Calu3 (cell line): Measurements from ENCODE around the gene THEM5. TPM values are rescaled to one million over a fixed set of nuclear protein-coding genes. Genes with fewer than 3 reads are reported as not detected.
"Not testable (repeated sequence)": the region's sequence is repeated elsewhere in the genome, so short reads cannot be mapped to it uniquely, and the experiment has no call there.

ENCODE experiments used
- BruUV-seq: library from RNA; stranded (reverse); fragments of 400-500 nt; replicated peaks from 2 replicates; lab custom pipeline; 2021; lab: Mats Ljungman, UMichigan
- CTCF ChIA-PET: fragments of 300-600 bp; sonication (Branson Sonifier 250); formaldehyde crosslinking; loops from one replicate; lab custom pipeline; 2022; ENCODE audit warnings: antibody characterized with exemption; lab: Charles Lee
- DNase-seq: peaks from one replicate; pipeline ENCODE4 v3.0.0; 2022
- H3K27ac Mint-ChIP-seq: one replicate; pipeline ENCODE4 v1.8.0; 2022; ENCODE audit warnings: mixed read lengths; ENCODE audit not compliant: unreplicated experiment
- H3K27me3 Mint-ChIP-seq: one replicate; pipeline ENCODE4 v1.8.0; 2022; ENCODE audit warnings: mixed read lengths; ENCODE audit not compliant: unreplicated experiment
- H3K36me3 Mint-ChIP-seq: one replicate; pipeline ENCODE4 v1.8.0; 2022; ENCODE audit warnings: mild to moderate bottlenecking, moderate library complexity, mixed read lengths; ENCODE audit not compliant: insufficient read depth, unreplicated experiment
- H3K4me1 Mint-ChIP-seq: one replicate; pipeline ENCODE4 v1.8.0; 2022; ENCODE audit warnings: mild to moderate bottlenecking, low read depth, mixed read lengths; ENCODE audit not compliant: unreplicated experiment
- H3K4me3 Mint-ChIP-seq: one replicate; pipeline ENCODE4 v1.8.0; 2022; ENCODE audit warnings: mild to moderate bottlenecking, low read depth, moderate library complexity, mixed read lengths; ENCODE audit not compliant: unreplicated experiment
- H3K9me3 Mint-ChIP-seq: one replicate; pipeline ENCODE4 v1.8.0; 2022; ENCODE audit warnings: low read depth, mixed read lengths; ENCODE audit not compliant: unreplicated experiment
- intact Hi-C: fragments of 100-400 bp; cut with micrococcal nuclease; formaldehyde crosslinking; loops from one replicate; pipeline ENCODE4 v1.10.0; 2022; ENCODE audit not compliant: unreplicated experiment
- total RNA-seq: library from RNA; stranded (reverse); gene quantifications from 2 replicates; pipeline ENCODE4 v1.2.3, GENCODE V29; 2022
- TF ChIP-seq, protein P1 (sequence below): fragments of 200-600 bp; IDR thresholded peaks from one replicate; pipeline ENCODE4 v1.8.0; 2022; ENCODE audit warnings: antibody characterized with exemption; ENCODE audit not compliant: unreplicated experiment

The THEM5 gene
- total RNA-seq, 1 experiment from 2014 or later: not detected

- Mint-ChIP-seq H3K27ac (no peak overlapping the region), H3K4me3 (no peak overlapping the region), H3K36me3 (no peaks in the 10 kb centered on the region), H3K4me1 (no peaks in the 10 kb centered on the region), H3K9me3 (no peaks in the 10 kb centered on the region), H3K27me3 (peaks cover 17% of the 10 kb centered on the region)
- TF ChIP-seq, protein P1, sequence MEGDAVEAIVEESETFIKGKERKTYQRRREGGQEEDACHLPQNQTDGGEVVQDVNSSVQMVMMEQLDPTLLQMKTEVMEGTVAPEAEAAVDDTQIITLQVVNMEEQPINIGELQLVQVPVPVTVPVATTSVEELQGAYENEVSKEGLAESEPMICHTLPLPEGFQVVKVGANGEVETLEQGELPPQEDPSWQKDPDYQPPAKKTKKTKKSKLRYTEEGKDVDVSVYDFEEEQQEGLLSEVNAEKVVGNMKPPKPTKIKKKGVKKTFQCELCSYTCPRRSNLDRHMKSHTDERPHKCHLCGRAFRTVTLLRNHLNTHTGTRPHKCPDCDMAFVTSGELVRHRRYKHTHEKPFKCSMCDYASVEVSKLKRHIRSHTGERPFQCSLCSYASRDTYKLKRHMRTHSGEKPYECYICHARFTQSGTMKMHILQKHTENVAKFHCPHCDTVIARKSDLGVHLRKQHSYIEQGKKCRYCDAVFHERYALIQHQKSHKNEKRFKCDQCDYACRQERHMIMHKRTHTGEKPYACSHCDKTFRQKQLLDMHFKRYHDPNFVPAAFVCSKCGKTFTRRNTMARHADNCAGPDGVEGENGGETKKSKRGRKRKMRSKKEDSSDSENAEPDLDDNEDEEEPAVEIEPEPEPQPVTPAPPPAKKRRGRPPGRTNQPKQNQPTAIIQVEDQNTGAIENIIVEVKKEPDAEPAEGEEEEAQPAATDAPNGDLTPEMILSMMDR: no peak
- no TSS peak for BruUV-seq
- DNase-seq: no peak
- intact Hi-C loops: no loop called here
- CTCF ChIA-PET: no interaction called here
These were observed 5.6 kb upstream of the THEM5 start for GRCh38 chr1:151858886-151859665.

- Mint-ChIP-seq H3K36me3 (no peaks in the 10 kb centered on the region), H3K27me3 (peaks cover 17% of the 10 kb centered on the region), H3K9me3 (no peaks in the 10 kb centered on the region), H3K4me1 (no peaks in the 10 kb centered on the region), H3K27ac (no peak overlapping the region), H3K4me3 (no peak overlapping the region)
- BruUV-seq: no TSS peak
- no peak for DNase-seq
- intact Hi-C loops: no loop called here
- CTCF ChIA-PET: no interaction called here
- TF ChIP-seq, protein P1: no peak
These were observed 4.7 kb upstream of the THEM5 start for GRCh38 chr1:151858030-151858746.

DNA sequence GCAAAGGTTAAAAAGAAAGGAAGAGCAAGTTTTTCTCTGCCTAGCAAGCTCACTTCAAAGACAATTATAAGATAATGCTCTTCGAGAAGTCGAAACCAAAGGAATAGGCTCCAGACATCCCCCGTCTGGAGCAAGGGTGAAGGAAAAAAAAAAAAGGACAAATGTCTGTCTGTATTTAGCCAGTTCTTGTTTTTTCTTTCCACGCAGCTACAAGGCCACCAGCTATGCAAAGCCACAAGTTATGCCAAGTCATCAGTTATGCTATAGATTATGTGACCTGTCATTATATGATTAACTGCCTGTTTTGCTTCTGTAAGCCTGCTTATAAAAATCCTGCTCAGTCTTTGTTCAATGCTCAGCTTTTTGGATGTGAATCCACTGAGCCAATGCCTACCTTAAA, 2.4 kb upstream of the THEM5 start:
- Mint-ChIP-seq H3K27ac (no peak overlapping the region), H3K9me3 (no peaks in the 10 kb centered on the region), H3K36me3 (no peaks in the 10 kb centered on the region), H3K27me3 (peaks cover 32% of the 10 kb centered on the region), H3K4me1 (no peaks in the 10 kb centered on the region), H3K4me3 (no peak overlapping the region)
- DNase-seq: no peak
- no TSS peak for BruUV-seq
- intact Hi-C loops: no loop called here
- TF ChIP-seq, protein P1: no peak
- CTCF ChIA-PET: no interaction called here

- intact Hi-C loops, H3K4me1 Mint-ChIP-seq, CTCF ChIA-PET, BruUV-seq, H3K4me3 Mint-ChIP-seq, H3K36me3 Mint-ChIP-seq, DNase-seq, H3K9me3 Mint-ChIP-seq, H3K27ac Mint-ChIP-seq: not testable (repeated sequence)
- peaks cover 37% of the 10 kb centered on the region for H3K27me3 Mint-ChIP-seq
These were observed 2.0 kb upstream of the THEM5 start for GRCh38 chr1:151855516-151855915.

DNA sequence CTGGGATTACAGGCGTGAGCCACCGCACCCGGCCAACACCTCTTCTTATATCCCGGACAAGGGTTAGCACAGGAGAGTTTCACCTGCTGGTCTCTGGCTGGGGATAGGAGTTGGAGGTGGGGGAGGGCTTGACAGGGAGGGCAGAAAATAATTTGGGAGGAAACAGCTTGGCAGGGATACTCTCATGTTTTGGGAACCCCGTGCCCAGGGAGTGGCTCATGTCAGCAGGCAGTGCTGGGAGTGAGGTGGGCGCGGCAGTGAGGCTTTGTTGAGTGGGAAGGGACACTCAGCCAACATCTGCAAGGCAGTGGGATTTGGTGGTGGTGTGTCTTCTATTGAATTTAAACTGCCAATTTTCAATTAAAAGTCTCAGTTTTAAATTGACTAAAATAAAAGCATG, 1.1 kb upstream of the THEM5 start:
- no TSS peak for BruUV-seq
- Mint-ChIP-seq H3K27me3 (peaks cover 45% of the 10 kb centered on the region), H3K4me1 (no peaks in the 10 kb centered on the region), H3K9me3 (no peaks in the 10 kb centered on the region), H3K27ac (no peak overlapping the region), H3K4me3 (no peak overlapping the region), H3K36me3 (no peaks in the 10 kb centered on the region)
- no peak for DNase-seq
- CTCF ChIA-PET: no interaction called here
- intact Hi-C loops: no loop called here
- TF ChIP-seq, protein P1: no peak
